GM20000 (cell line): ENCODE data around the gene IFT122.

Source experiments
- DNase-seq: peaks from one replicate; pipeline ENCODE4 v3.0.0; 2012; ENCODE audit warnings: low spot score
- CTCF ChIP-seq: IDR thresholded peaks from 2 replicates; pipeline ENCODE4 v1.5.1; 2012; ENCODE audit warnings: mild to moderate bottlenecking, control low read depth; ENCODE audit errors: extremely low read depth, missing control alignments

The IFT122 gene

DNA sequence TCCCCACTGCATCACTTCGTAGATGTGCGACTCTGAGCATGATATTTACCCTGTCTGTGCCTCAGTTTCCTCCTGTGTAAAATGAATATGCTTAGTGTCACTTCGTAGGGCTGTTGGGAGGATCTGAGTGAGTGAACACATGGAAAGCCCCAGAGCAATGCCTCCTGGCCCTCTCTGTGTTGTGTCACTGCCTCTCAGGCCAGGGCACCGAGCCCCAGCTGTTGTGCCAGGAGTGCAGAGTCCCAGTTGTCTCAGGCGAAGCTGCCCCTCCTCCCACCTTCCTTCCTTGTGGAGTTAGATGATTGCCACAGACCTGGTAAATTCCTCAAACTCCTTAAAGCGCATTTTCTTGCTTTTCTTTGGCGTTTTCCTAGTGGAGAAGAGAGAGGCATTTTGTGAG, 37.8 kb upstream of the IFT122 start:
- no peak for DNase-seq
- TF ChIP-seq CTCF: no peak

GRCh38 chr3:129402616-129403015, 37.4 kb upstream of the IFT122 start:
- no peak for TF ChIP-seq CTCF
- DNase-seq: no peak

DNA sequence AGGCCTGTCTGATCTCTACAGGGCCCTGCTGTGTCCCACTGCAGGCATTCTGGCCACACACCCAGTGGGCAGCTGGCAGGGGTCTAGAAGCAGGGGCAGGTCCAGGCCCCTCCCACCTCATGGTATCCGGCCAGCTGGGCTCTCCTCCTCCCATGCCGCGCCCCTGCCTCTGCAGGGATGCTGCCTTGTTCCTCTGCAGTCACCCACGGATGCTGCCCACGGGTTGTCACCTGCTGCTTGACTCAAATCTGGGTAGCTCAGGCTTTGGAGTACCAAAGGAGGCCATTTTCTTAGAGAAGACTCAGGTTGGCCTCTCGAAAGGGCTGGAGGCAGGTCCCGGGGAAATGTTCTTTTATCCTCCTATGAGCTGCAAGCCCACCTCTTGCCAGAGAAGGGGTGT, 36.6 kb upstream of the IFT122 start:
- no peak for TF ChIP-seq CTCF
- no peak for DNase-seq

DNA sequence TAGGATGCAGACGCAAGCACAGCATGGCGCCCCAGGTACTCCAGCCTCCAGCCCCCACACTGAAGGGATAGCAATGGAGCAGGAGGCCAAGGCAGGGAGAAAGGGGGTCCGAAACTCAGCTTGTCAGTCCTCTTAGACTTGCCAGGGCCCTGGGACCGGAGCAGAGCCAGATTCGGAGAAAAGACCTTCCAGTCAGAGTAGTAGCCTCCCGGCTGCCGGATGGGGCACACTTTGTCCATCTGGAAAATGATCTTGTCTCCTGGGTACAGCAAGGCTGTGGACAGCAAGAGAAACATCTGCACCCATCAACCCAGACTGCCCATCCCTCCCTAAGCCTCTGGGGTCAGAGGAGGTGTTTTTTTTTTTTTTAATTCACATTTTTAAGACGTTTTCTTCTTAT, 35.9 kb upstream of the IFT122 start:
- no peak for DNase-seq
- TF ChIP-seq CTCF: no peak

DNA sequence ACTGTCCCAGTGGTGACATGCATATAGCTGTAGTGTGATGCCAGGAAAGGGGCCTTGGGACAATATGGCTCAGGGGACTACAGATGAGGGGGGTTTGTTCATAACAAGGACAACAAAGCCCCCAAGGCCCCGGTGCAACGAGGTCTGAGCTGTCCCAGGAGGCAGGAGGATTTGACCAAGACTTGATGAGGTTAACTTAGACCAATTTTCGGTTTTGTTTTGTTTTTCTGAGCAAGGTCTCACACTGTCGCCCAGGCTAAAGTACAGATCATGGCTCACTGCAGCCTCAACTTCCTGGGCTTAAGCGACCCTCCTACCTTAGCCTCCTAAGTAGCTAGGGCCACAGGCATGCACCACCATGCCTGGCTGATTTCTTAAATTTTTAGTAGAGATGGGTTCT, 35.4 kb upstream of the IFT122 start:
- peak; percentile 26 for DNase-seq
- no peak for TF ChIP-seq CTCF

- DNase-seq: no peak
- TF ChIP-seq CTCF: no peak
These were observed 30.5 kb upstream of the IFT122 start for GRCh38 chr3:129409541-129409940.

GRCh38 chr3:129410971-129411370, 29.1 kb upstream of the IFT122 start:
- DNase-seq: no peak
- no peak for TF ChIP-seq CTCF
